ENCODE data around the gene DTYMK. TPM values are rescaled to one million over a fixed set of nuclear protein-coding genes. Genes with fewer than 3 reads are reported as not detected.

Gene DTYMK
- total and polyA plus RNA-seq, 2 of the 4 experiments (the other 2 are of a cell fraction) = 31.7 to 50.1 TPM

DNA sequence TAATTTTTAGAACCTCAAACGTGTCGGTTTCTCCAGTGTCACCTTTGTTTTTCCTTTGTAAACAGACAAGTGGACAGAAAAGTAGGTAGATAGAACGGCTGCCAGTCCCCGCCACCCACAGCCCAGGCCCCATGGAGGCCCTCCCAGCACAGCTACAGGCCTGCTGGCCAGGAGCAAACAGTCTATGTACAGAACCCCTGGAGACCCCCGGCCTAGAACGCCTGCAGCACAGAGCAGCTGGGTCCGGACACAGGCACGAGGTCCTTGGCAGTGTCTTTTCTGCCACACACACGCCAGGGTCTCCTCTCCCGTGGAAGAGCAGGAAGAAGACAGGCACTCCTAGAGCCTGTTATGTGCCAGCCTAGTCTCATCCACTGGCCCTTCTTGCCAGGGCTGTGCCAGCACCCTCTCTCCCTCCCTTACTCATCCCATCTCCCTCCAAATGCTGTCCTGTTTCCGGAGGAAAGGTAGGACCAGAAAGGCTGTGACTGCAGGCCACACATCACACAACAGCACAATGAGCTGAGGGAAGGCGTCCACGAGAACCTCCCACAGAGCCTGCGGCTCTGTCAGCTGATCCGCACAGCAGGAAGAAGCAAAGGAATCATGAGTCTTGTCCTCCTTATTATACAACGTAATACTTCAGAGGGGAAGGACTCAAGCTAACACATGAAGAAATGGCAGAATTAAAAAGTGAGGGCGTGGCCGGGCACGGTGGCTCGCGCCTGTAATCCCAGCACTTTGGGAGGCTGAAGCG, 7.7 kb downstream of the DTYMK start (continued):
- no peak for TF ChIP-seq BHLHE40 (IDR thresholded peaks at IDR 0.05; ENCODE audit: low read depth, low read length)
- no peak for TF ChIP-seq MAFK (IDR thresholded peaks at IDR 0.05; ENCODE audit: low read depth, low read length)
- TF ChIP-seq MAZ (IDR thresholded peaks at IDR 0.05; ENCODE audit: borderline replicate concordance, low read depth, low read length) = no peak
- TF ChIP-seq FOS (IDR thresholded peaks at IDR 0.05; ENCODE audit: low read depth, low read length) = no peak
- no peak for TF ChIP-seq RFX5 (IDR thresholded peaks at IDR 0.05; ENCODE audit: low read depth, low read length)

DNA sequence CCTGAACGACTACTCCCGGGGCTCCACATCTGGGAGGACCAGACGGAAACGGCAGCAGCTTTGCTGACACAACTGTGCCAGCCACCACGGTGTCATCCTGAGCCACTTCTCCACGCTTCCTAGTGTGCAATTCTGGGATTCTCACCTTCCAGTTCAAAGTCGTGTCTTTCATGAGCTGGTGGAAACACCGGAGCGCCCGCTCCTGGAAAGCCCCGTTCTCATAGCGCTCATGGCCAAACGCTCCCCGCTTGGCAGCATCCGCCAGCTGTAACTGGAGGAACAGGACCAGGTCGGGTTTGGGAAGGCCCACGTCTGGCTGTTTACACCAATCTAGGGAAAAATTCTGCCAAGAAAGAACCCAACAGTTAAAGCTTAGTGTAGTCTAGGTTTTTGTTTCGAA, 8.3 kb downstream of the DTYMK start:
- 88% methylated on average over 9 of the region's 18 CpGs; no CpG with 5 or more reads in 1 of the 2 experiments for WGBS, 2 experiments (ENCODE audit: extremely low coverage in 2 of 2, insufficient read length in 1 of 2)
- ChIA-PET POLR2A (ENCODE audit: unreplicated experiment) (no interaction called here), CTCF (interaction anchor here (2.1 kb wide), 1 partner anchor 13 kb away, joined by 7 read pairs; no protein-coding TSS in a partner anchor)
- Histone ChIP-seq H3K9me1 (ENCODE audit: insufficient read depth, low read length) (0 out of 2 replicates have a peak, but pooled peaks cover 3% of the 10 kb centered on the region), H3K4me1 (ENCODE audit: control insufficient read depth, insufficient read depth, low read length) (peaks cover 11% of the 10 kb centered on the region), H4K91ac (ENCODE audit: insufficient read depth, low read depth, low read length) (no peak overlapping the region), H3K9ac (ENCODE audit: low read depth, low read length) (no peak overlapping the region), H3K23ac (ENCODE audit: low read depth, low read length) (no peak overlapping the region), H4K8ac (ENCODE audit: low read depth in 2 of 2, low read length in 2 of 2) (no peak overlapping the region), H3K4me3 (ENCODE audit: insufficient read depth, low read depth, low read length) (no peak overlapping the region), H2BK120ac (ENCODE audit: low read depth, low read length) (no peak overlapping the region), H4K20me1 (ENCODE audit: insufficient read depth, low read length) (peaks cover 18% of the 10 kb centered on the region; the same call in 1 of the 2 replicates), H3K9me3 (ENCODE audit: control insufficient read depth, insufficient read depth, low read length) (no peaks in the 10 kb centered on the region), H3K36me3 (ENCODE audit: control insufficient read depth, insufficient read depth, low read length) (peaks cover 45% of the 10 kb centered on the region), H3K18ac (ENCODE audit: low read depth, low read length) (no peak overlapping the region), H3K14ac (replicated peaks; ENCODE audit: low read depth, low read length) (no peak overlapping the region), H2BK5ac (ENCODE audit: low read depth, low read length, poor library complexity, severe bottlenecking) (no peak overlapping the region), H3K4ac (ENCODE audit: low read depth, low read length) (no peak overlapping the region), H4K5ac (ENCODE audit: low read depth, low read length) (no peak overlapping the region), H3K79me1 (ENCODE audit: low read depth in 1 of 2, low read length in 2 of 2) (peaks cover 9 to 43% of the 10 kb centered on the region in 2 experiments), H2BK15ac (ENCODE audit: low read depth, low read length) (no peak overlapping the region), H2BK20ac (ENCODE audit: low read depth, low read length) (no peak overlapping the region), H2AK9ac (replicated peaks; ENCODE audit: low read depth, low read length, poor library complexity) (no peak overlapping the region), H3K56ac (ENCODE audit: extremely low read depth, insufficient read depth, low read length) (no peak overlapping the region), H3K4me2 (ENCODE audit: low read depth, low read length) (no peak overlapping the region), H3K27ac (ENCODE audit: insufficient read depth, low read length) (no peak overlapping the region), H2AK5ac (ENCODE audit: low read depth, low read length) (no peak overlapping the region), H3K27me3 (ENCODE audit: control insufficient read depth, insufficient read depth, low read length) (no peaks in the 10 kb centered on the region), H2AFZ (replicated peaks; ENCODE audit: low read length, poor library complexity) (no peak overlapping the region)
- BruUV-seq (replicated peaks) = no TSS peak
- ATAC-seq (ENCODE audit: low read depth) (no peak), DNase-seq (no peak)
- TF ChIP-seq POLR2A (IDR thresholded peaks at IDR 0.05; ENCODE audit: low read depth, low read length) (no peak), CEBPB (IDR thresholded peaks at IDR 0.05; ENCODE audit: low read depth, low read length) (no peak), RCOR1 (IDR thresholded peaks at IDR 0.05; ENCODE audit: insufficient replicate concordance, low read length) (no peak), RAD21 (IDR thresholded peaks at IDR 0.05; ENCODE audit: low read length) (no peak), NFE2L2 (IDR thresholded peaks at IDR 0.05; ENCODE audit: low read depth, low read length) (no peak), MAFK (IDR thresholded peaks at IDR 0.05; ENCODE audit: low read depth, low read length) (no peak), FOS (IDR thresholded peaks at IDR 0.05; ENCODE audit: low read depth, low read length) (no peak), CHD1 (IDR thresholded peaks at IDR 0.05; ENCODE audit: low read depth, low read length) (no peak)
- intact Hi-C loops (cut with micrococcal nuclease) = no loop called here
- dilution Hi-C loops (cut with HindIII; ENCODE audit: low sequenced_read_pairs, unreplicated experiment) = no loop called here
- in situ Hi-C loops (cut with MboI; ENCODE audit: low sequenced_read_pairs) = no loop called here
